ENCODE results near the gene PPT1. TPM values are rescaled to one million over a fixed set of nuclear protein-coding genes. Genes with fewer than 3 reads are reported as not detected.

The PPT1 gene
- total and polyA plus RNA-seq, 4 donors: 73.2 to 152 (median 125) TPM

- DNase-seq (no peak), ATAC-seq (ENCODE audit: insufficient read depth, low FRiP score) (no peak)
- Histone ChIP-seq H3K9me3 (ENCODE audit: control insufficient read depth in 4 of 4, insufficient read depth in 3 of 4, low read length in 3 of 4) (no peaks in the 10 kb centered on the region), H3K27ac (ENCODE audit: low read depth in 1 of 2, low read length in 1 of 2) (no peak overlapping the region), H3K27me3 (ENCODE audit: control insufficient read depth in 3 of 3, insufficient read depth in 3 of 3, low read length in 2 of 3) (no peaks in the 10 kb centered on the region), H3K36me3 (ENCODE audit: control insufficient read depth in 4 of 4, insufficient read depth in 4 of 4, low read length in 4 of 4) (peaks cover 0 to 7% (median 3%) of the 10 kb centered on the region in 4 donors), H3K9ac (ENCODE audit: insufficient read depth in 1 of 2, low read length in 2 of 2) (no peak overlapping the region), H3K4me1 (ENCODE audit: control insufficient read depth in 5 of 5, insufficient read depth in 5 of 5, low read length in 5 of 5) (peaks cover 5 to 33% (median 7%) of the 10 kb centered on the region in 5 donors), H3K4me3 (no peak overlapping the region)
- WGBS, 2 donors: 42 to 52% methylated on average over 3 of the region's 3 CpGs
- no peak for TF ChIP-seq CTCF (IDR thresholded peaks at IDR 0.05; ENCODE audit: control extremely low read depth, extremely low read depth)
Measured at GRCh38 chr1:40044110-40044509, 52.9 kb downstream of the PPT1 start.

GRCh38 chr1:40042341-40042740 is 54.7 kb downstream of the PPT1 start:
- Histone ChIP-seq H3K9me3 (ENCODE audit: control insufficient read depth in 4 of 4, insufficient read depth in 3 of 4, low read length in 3 of 4) (no peaks in the 10 kb centered on the region), H3K27me3 (ENCODE audit: control insufficient read depth in 3 of 3, insufficient read depth in 3 of 3, low read length in 2 of 3) (no peaks in the 10 kb centered on the region), H3K36me3 (ENCODE audit: control insufficient read depth in 4 of 4, insufficient read depth in 4 of 4, low read length in 4 of 4) (peaks cover 0 to 6% (median 3%) of the 10 kb centered on the region in 4 donors), H3K4me3 (peak overlapping the region; percentile 8), H3K27ac (ENCODE audit: low read depth in 1 of 2, low read length in 1 of 2) (peak overlapping the region in 1 of 2 donors; percentile 20), H3K4me1 (ENCODE audit: control insufficient read depth in 5 of 5, insufficient read depth in 5 of 5, low read length in 5 of 5) (peaks cover 3 to 30% (median 9%) of the 10 kb centered on the region in 5 donors), H3K9ac (ENCODE audit: insufficient read depth in 1 of 2, low read length in 2 of 2) (no peak overlapping the region)
- 41 to 43% methylated on average over 4 of the region's 4 CpGs for WGBS, 2 donors
- ATAC-seq (ENCODE audit: insufficient read depth, low FRiP score) (no peak), DNase-seq (no peak)
- TF ChIP-seq CTCF (IDR thresholded peaks at IDR 0.05; ENCODE audit: control extremely low read depth, extremely low read depth): no peak

- WGBS, 2 donors: 12 to 22% methylated on average over 5 of the region's 5 CpGs
- Histone ChIP-seq H3K36me3 (ENCODE audit: control insufficient read depth in 4 of 4, insufficient read depth in 4 of 4, low read length in 4 of 4) (peaks cover 0 to 6% (median 3%) of the 10 kb centered on the region in 4 donors), H3K27me3 (ENCODE audit: control insufficient read depth in 3 of 3, insufficient read depth in 3 of 3, low read length in 2 of 3) (no peaks in the 10 kb centered on the region), H3K4me1 (ENCODE audit: control insufficient read depth in 5 of 5, insufficient read depth in 5 of 5, low read length in 5 of 5) (peaks cover 3 to 31% (median 12%) of the 10 kb centered on the region in 5 donors), H3K4me3 (peak overlapping the region; percentile 83), H3K27ac (ENCODE audit: low read depth in 1 of 2, low read length in 1 of 2) (peak overlapping the region; percentile 94 to 95), H3K9ac (ENCODE audit: insufficient read depth in 1 of 2, low read length in 2 of 2) (peak overlapping the region; percentile 21 to 91), H3K9me3 (ENCODE audit: control insufficient read depth in 4 of 4, insufficient read depth in 3 of 4, low read length in 3 of 4) (no peaks in the 10 kb centered on the region)
- no peak for TF ChIP-seq CTCF (IDR thresholded peaks at IDR 0.05; ENCODE audit: control extremely low read depth, extremely low read depth)
- ATAC-seq (ENCODE audit: insufficient read depth, low FRiP score) (no peak), DNase-seq (no peak)
Measured at GRCh38 chr1:40041466-40041838, 55.6 kb downstream of the PPT1 start.

Data from lung (tissue), 12 donors.